Measurements from ENCODE around the gene CNR1.
"Not testable (repeated sequence)": the region's sequence is repeated elsewhere in the genome, so short reads cannot be mapped to it uniquely, and the experiment has no call there.

Gene CNR1

GRCh38 chr6:88165844-88166492 is at the start of gene CNR1:
Gene CNR1 (minus strand): TSS chr6:88166347. CDS start chr6:88145274, 21,073 bp downstream.
- DNase-seq, result peak; percentile 58

- DNase-seq, result peak; percentile 49
Measured at GRCh38 chr6:88211446-88211845, 45.3 kb upstream of the CNR1 start.

GRCh38 chr6:88209301-88209700 is 43.2 kb upstream of the CNR1 start:
- no peak for DNase-seq

- peak; percentile 86 for DNase-seq
Measured at GRCh38 chr6:88208726-88209125, 42.6 kb upstream of the CNR1 start.

GRCh38 chr6:88201734-88202133 is 35.6 kb upstream of the CNR1 start:
- not testable (repeated sequence) for DNase-seq

- no peak for DNase-seq
Measured at GRCh38 chr6:88184921-88185320, 18.8 kb upstream of the CNR1 start.

GRCh38 chr6:88183471-88183870 is 17.3 kb upstream of the CNR1 start:
- DNase-seq, result no peak

- no peak for DNase-seq
Measured at GRCh38 chr6:88179692-88180091, 13.5 kb upstream of the CNR1 start.

- DNase-seq, result no peak
Measured at GRCh38 chr6:88177961-88178464, 11.9 kb upstream of the CNR1 start.

GRCh38 chr6:88174906-88175305 is 8.8 kb upstream of the CNR1 start:
- no peak for DNase-seq

- DNase-seq, result no peak
Measured at GRCh38 chr6:88171312-88171711, 5.2 kb upstream of the CNR1 start.

- no peak for DNase-seq
Measured at GRCh38 chr6:88168362-88168761, 2.2 kb upstream of the CNR1 start.

- DNase-seq, result no peak
Measured at GRCh38 chr6:88167352-88167937, 1.3 kb upstream of the CNR1 start.

GRCh38 chr6:88166493-88167351 is 575 bp upstream of the CNR1 start:
- DNase-seq, result no peak

- peak; percentile 58 for DNase-seq
Measured at GRCh38 chr6:88165087-88165843, 882 bp downstream of the CNR1 start.

GRCh38 chr6:88164061-88164460 is 2.1 kb downstream of the CNR1 start:
- peak; percentile 39 for DNase-seq

GRCh38 chr6:88163616-88164015 is 2.5 kb downstream of the CNR1 start:
- DNase-seq, result no peak

GRCh38 chr6:88161940-88162339 is 4.2 kb downstream of the CNR1 start:
- no peak for DNase-seq

- DNase-seq, result no peak
Measured at GRCh38 chr6:88157106-88157505, 9.0 kb downstream of the CNR1 start.

GRCh38 chr6:88145298-88145963 is 20.7 kb downstream of the CNR1 start:
- no peak for DNase-seq

GRCh38 chr6:88144637-88145297 is 21.4 kb downstream of the CNR1 start:
- DNase-seq, result no peak

Data from NCI-H446 treated with DMSO at 0.1 percent for 48 hours (cell line).